ENCODE results near the gene TINAG.
"Not testable (repeated sequence)": the region's sequence is repeated elsewhere in the genome, so short reads cannot be mapped to it uniquely, and the experiment has no call there.

TINAG gene

DNA sequence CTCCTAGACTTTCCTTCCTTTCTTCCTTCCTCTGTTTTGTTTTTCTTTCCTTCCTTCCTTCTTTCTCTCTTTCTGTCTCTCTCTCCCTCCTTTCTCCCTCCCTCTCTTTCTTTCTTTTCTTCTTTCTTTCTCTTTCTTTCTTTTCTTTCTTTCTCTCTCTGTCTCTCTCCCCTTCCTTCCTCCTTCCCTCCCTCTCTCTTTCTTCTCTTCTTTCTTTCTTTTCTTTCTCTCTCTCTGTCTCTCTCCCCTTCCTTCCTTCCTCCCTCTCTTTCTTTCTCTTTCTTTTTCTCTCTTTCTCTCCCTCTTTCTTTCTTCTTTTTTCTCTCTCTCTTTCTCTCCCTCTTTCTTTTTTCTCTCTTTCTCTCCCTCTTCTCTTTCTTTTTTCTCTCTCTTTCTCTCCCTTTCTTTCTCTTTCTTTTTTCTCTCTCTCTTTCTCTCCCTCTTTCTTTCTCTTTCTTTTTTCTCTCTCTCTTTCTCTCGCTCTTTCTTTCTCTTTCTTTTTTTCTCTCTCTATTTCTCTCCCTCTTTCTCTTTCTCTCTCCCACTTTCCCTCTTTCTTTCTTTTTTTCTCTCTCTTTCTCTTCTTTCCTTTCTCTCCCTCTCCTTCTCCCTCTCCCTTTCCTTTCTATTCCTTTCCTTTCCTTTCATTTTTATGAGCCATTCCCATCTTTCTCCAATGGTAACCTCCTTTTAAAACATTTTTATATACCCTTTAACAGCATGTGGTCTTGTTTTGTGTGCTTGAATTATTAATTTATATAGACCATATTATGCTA lies 2.3 kb downstream of the TINAG start:
- no peak for DNase-seq

- no peak for DNase-seq
These were observed 7.4 kb downstream of the TINAG start for GRCh38 chr6:54315656-54316055.

- no peak for DNase-seq
These were observed 12.6 kb downstream of the TINAG start for GRCh38 chr6:54320871-54321270.

DNA sequence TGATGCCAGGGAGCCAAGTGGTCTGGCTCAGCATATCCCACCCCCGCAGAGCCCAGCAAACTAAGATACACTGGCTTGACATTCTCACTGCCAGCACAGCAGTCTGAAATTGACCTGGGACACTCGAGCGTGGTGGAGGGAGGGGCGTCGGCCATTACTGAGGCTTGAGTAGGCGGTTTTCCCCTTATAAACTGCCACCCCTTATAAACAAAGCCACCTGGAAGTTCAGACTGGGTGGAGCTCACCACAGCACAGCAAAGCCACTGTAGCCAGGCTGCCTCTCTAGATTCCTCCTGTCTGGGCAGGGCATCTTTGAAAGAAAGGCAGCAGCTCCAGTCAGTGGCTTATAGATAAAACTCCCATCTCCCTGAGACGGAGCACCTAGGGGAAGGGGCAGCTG lies 19.4 kb downstream of the TINAG start:
- no peak for DNase-seq

DNA sequence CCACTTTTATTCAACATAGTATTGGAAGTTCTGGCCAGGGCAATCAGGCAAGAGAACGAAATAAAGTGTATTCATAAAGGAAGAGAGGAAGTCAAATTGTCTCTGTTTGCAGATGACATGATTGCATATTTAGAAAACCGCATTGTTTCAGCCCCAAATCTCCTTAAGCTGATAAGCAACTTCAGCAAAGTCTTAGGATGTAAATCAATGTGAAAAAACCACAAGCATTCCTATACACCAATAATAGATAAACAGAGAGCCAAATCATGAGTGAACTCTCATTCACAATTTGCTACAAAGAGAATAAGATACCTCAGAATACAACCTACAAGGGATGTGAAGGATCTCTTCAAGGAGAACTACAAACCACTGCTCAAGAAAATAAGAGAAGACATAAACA lies 23.3 kb downstream of the TINAG start:
- not testable (repeated sequence) for DNase-seq

GRCh38 chr6:54335871-54336270 lies 27.6 kb downstream of the TINAG start:
- DNase-seq: no peak

- DNase-seq: no peak
These were observed 45.7 kb downstream of the TINAG start for GRCh38 chr6:54353975-54354374.

GRCh38 chr6:54354608-54355007 lies 46.4 kb downstream of the TINAG start:
- no peak for DNase-seq

DNA sequence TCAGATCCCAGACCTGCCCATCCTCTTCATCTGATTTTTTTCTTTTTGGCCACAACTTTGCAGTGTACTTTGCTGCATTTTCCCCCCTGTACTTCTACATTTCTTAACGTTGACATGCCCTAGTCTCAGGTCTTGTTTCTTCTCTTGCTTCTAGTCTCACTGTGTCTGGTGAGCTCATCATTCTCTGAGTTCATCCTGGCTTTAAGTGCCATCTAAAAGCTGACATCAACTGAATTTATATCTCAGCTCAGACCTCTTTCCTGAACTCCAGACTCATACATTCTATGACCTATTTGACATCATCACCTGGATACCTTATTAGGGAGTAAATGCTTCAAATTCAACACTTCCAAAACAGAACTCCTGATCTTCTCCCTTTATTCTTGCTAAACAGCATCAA lies 48.9 kb downstream of the TINAG start:
- DNase-seq: no peak

- no peak for DNase-seq
These were observed 52.9 kb downstream of the TINAG start for GRCh38 chr6:54361188-54361587.

GRCh38 chr6:54361734-54362133 lies 53.5 kb downstream of the TINAG start:
- no peak for DNase-seq

GRCh38 chr6:54366667-54367327 lies 58.6 kb downstream of the TINAG start:
- DNase-seq: no peak

GRCh38 chr6:54377776-54378175 lies 69.5 kb downstream of the TINAG start:
- no peak for DNase-seq

DNA sequence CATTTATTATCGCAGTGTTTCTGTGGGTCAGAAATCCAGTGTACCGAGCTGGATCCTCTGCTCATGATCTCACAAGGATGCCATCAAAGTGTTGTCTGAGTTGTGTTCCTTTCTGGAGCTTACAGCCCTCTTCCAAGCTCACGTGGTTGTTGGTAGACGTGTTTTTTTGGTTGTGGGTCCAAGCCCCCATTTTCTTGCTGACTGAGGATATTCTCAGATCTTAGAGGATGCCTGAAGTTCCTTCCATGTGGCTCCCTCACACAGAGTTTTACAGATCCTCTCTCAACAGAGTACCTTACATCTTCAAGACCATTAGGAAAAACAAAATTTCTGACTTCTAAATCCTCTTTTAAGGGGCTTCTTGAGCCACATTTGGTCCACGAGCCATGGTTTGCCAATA lies 78.1 kb downstream of the TINAG start:
- DNase-seq: no peak

GRCh38 chr6:54390362-54390761 lies 82.1 kb downstream of the TINAG start:
- no peak for DNase-seq

DNA sequence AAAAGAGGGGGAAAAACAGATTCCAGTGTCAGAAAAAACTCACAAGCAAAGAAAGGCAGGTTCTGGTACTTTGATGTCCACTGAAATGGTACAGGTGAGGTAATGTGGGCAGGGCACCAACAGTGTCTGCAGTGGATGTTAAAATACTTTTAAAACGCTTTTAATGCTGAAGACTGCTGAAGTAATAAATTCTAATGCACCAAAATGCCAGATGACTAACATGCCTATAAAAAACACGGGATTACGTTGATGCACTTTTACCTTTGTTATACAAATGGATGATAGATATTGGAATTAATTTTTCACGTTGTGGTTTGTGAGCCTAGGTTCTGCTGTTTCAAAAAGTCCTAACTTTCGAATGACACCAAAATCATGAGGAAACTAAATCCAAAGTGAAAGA lies 83.3 kb downstream of the TINAG start:
- DNase-seq: no peak

DNA sequence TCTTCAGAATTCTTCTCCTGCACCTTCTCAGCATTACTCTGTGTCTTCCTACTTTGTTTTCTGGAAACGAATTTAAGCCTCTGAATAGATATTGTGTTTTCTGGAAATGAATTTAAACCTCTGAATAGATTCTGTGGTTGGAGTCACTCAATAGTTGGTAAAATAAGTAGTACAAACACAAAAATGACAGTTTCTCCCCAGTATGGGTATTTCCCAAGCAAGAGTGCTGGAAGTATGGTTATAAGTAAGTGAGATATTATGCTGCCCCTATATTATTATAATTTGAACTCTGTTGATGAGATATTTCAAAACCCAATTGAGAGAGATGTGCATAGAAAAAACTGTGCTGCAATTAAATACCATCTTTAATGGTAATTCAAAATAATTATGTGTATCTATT lies 94.9 kb downstream of the TINAG start:
- no peak for DNase-seq

DNA sequence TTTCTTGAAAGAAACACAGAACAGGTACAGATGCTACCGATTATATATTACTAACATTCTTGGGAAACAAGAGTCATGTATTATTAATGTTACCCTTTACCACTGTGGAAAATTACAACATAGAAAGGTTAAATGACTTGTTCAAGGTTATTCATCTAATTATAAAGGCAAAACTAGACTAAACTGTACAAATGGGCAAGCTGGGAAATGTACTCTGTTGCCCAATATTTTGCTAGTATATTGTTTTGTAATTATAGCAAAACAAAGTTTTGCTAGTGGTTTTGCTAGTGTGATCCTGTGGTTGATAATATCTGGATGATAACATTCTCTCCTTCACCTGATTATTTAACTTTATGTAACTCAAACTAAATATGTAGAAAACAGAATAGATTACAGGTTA lies 96.5 kb downstream of the TINAG start:
- DNase-seq: no peak

DNA sequence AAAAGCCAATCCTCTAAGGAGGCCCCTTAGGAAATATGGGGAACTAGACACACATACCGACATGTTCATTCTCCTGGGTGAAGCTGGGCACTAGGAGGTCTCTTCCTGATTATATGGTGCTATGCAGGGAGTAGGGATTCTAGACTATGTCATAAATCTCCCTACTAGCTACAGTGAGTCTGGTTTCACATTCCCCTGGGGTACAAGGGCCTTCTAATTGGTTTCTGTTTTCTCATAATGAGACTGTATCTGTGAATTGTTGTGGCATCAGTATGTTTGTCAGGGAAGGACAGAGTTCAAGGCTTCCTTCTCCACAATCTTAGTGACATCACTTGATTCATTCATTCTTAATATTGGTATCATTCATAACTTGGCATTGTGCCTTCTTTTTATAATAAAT lies 103.5 kb downstream of the TINAG start:
- no peak for DNase-seq

GRCh38 chr6:54415517-54415916 lies 107.3 kb downstream of the TINAG start:
- DNase-seq: no peak

- no peak for DNase-seq
These were observed 111.6 kb downstream of the TINAG start for GRCh38 chr6:54419885-54420284.

DNA sequence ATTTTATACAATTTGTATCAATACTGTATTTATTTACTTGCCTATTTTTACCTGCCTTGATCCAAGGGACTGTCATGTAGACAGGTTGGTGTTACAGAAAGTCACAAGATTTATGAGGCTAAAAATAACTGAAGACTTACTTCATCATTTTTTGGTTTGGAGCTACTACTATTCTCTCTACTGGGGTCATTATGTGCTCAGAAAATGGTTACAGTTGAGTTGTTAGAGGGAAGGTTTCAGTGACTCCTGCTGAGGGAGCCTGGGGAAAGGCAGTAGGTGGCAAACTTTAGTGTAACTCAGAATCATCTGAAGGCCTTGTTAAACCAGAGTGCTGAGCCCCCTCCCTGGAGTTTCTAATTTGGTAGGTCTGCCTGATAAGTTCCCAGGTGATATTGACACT lies 118.8 kb downstream of the TINAG start:
- DNase-seq: no peak

- DNase-seq: no peak
These were observed 119.2 kb downstream of the TINAG start for GRCh38 chr6:54427396-54427937.

DNA sequence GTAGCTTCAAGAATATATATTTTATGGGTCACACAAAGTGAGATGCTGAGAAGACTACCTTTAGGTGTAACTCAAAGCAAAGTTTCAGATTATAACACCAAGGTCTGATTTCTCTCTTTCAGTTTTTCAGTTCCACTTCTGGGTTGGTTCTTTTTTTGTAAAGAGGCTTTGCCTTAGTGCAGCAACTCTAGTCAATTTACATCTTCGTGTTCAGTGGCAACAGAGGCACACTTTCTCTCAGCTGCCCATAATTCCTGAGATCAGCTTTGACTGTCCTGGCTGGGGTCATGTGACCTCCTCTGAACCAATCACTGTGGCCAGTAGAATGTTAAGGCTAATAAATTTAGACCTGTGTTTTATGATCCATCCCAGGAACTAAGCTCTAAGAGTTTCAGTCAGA lies 120.2 kb downstream of the TINAG start:
- no peak for DNase-seq

GRCh38 chr6:54431466-54431865 lies 123.2 kb downstream of the TINAG start:
- no peak for DNase-seq
